Prostate gland (tissue), 2 donors: ENCODE data around the gene TMED9. TPM values are rescaled to one million over a fixed set of nuclear protein-coding genes. Genes with fewer than 3 reads are reported as not detected.

Experiments
- DNase-seq: peaks from one replicate; pipeline ENCODE4 v3.0.0-alpha.2; 2019; ENCODE audit warnings: low spot score
- H3K27ac ChIP-seq, 2 donors: fragments of 200-600 bp; sonication (generic); 2 replicates each; pipeline ENCODE4 v1.5.1; 2017 to 2019
- H3K27me3 ChIP-seq: fragments of 200-600 bp; sonication (generic); replicated peaks from 2 replicates; pipeline ENCODE4 v1.5.1; 2019; ENCODE audit not compliant: insufficient read depth
- H3K36me3 ChIP-seq, 2 donors: fragments of 200-600 bp; sonication (generic); 1 replicate in 1 of 2; 2 replicates in 1 of 2; pipeline versions ENCODE4 v1.5.1 to v1.8.1; 2017 to 2019
- H3K4me1 ChIP-seq: fragments of 200-600 bp; sonication (generic); replicated peaks from 2 replicates; pipeline ENCODE4 v1.5.1; 2019
- H3K4me3 ChIP-seq, 2 donors: fragments of 200-600 bp; sonication (generic); 2 replicates each; pipeline ENCODE4 v1.5.1; 2017 to 2019
- H3K9me3 ChIP-seq: fragments of 200-600 bp; sonication (generic); 2 replicates; pipeline ENCODE4 v1.5.1; 2017
- CTCF ChIP-seq, 4 experiments: fragments of 200-600 bp in 2 of 4; fragments of 450-650 bp in 2 of 4; sonication (generic) in 2 of 4; IDR thresholded peaks; 1 replicate in 3 of 4; 2 replicates in 1 of 4; pipeline ENCODE4 v1.5.1; 2016 to 2019; ENCODE audit warnings: antibody characterized with exemption in 4 of 4, mild to moderate bottlenecking in 2 of 4, moderate library complexity in 2 of 4
- POLR2A ChIP-seq: fragments of 450-650 bp; IDR thresholded peaks from one replicate; pipeline ENCODE4 v1.6.1; 2016; ENCODE audit warnings: antibody characterized with exemption, mild to moderate bottlenecking
- POLR2AphosphoS5 ChIP-seq: sonication (generic); formaldehyde crosslinking; IDR thresholded peaks from one replicate; pipeline ENCODE4 v1.6.1; 2017; ENCODE audit warnings: antibody characterized with exemption
- WGBS: methylation state at CpG from one replicate; pipeline ENCODE4 v1.1.5; 2018; 5-methylcytosine and 5-hydroxymethylcytosine counted together
- intact Hi-C: fragments of 100-400 bp; cut with DNase I; formaldehyde crosslinking; loops from one replicate; pipeline ENCODE4 v1.14.2; 2022
- total RNA-seq, 2 donors: library from RNA; depleted of rRNA; stranded (reverse); fragments of >200 nt; gene quantifications; one replicate each; pipeline ENCODE4 v1.1.0, GENCODE V29; 2016

The TMED9 gene
- total RNA-seq, 2 donors from 2014 or later, result 136 to 176 TPM

DNA sequence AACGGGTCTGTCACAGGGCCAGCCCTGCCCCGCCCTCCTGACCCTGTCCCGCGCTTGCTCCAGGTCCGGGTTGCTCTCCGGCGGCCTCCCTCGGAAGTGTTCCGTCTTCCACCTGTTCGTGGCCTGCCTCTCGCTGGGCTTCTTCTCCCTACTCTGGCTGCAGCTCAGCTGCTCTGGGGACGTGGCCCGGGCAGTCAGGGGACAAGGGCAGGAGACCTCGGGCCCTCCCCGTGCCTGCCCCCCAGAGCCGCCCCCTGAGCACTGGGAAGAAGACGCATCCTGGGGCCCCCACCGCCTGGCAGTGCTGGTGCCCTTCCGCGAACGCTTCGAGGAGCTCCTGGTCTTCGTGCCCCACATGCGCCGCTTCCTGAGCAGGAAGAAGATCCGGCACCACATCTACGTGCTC lies 12.1 kb downstream of the TMED9 start:
- Histone ChIP-seq H3K27ac (no peak overlapping the region), H3K4me3 (no peak overlapping the region), H3K9me3 (no peaks in the 10 kb centered on the region), H3K27me3 (no peaks in the 10 kb centered on the region), H3K36me3 (no peaks in the 10 kb centered on the region), H3K4me1 (peaks cover 2% of the 10 kb centered on the region)
- 93% methylated on average over 26 of the region's 27 CpGs for WGBS
- no peak for DNase-seq
- intact Hi-C loops, result loop anchor here (10.0 kb wide), 2 partner anchors 461 to 551 kb away; partner anchors contain the start of gene NHP2
- TF ChIP-seq POLR2AphosphoS5 (no peak), POLR2A (no peak), CTCF (IDR thresholded peaks at IDR 0.05) (no peak)

- no peak for DNase-seq
- H3K36me3 ChIP-seq, result no peaks in the 10 kb centered on the region
- H3K4me1 ChIP-seq, result peaks cover 2% of the 10 kb centered on the region
- no peaks in the 10 kb centered on the region for H3K9me3 ChIP-seq
- no peaks in the 10 kb centered on the region for H3K27me3 ChIP-seq
- 89% methylated on average over 5 of the region's 5 CpGs for WGBS
- TF ChIP-seq POLR2AphosphoS5, result no peak
- TF ChIP-seq CTCF (IDR thresholded peaks at IDR 0.05), result no peak
- TF ChIP-seq POLR2A, result no peak
- H3K4me3 ChIP-seq, result no peak overlapping the region
- intact Hi-C loops, result loop anchor here (10.0 kb wide), 2 partner anchors 460 to 550 kb away; partner anchors contain the start of gene NHP2
- H3K27ac ChIP-seq, result no peak overlapping the region
These were observed 12.7 kb downstream of the TMED9 start for GRCh38 chr5:177604656-177605055.

GRCh38 chr5:177605078-177605477 lies 13.1 kb downstream of the TMED9 start:
- Histone ChIP-seq H3K4me3 (no peak overlapping the region), H3K36me3 (no peaks in the 10 kb centered on the region), H3K27ac (no peak overlapping the region), H3K27me3 (no peaks in the 10 kb centered on the region), H3K4me1 (peaks cover 2% of the 10 kb centered on the region), H3K9me3 (no peaks in the 10 kb centered on the region)
- TF ChIP-seq POLR2AphosphoS5 (no peak), POLR2A (no peak), CTCF (IDR thresholded peaks at IDR 0.05) (no peak)
- DNase-seq, result no peak
- WGBS, result 91% methylated on average over 5 of the region's 5 CpGs
- intact Hi-C loops, result loop anchor here (10.0 kb wide), 2 partner anchors 460 to 550 kb away; partner anchors contain the start of gene NHP2

GRCh38 chr5:177605667-177606066 lies 13.7 kb downstream of the TMED9 start:
- no peaks in the 10 kb centered on the region for H3K9me3 ChIP-seq
- intact Hi-C loops, result loop anchor here (10.0 kb wide), 2 partner anchors 459 to 549 kb away; partner anchors contain the start of gene NHP2
- no peaks in the 10 kb centered on the region for H3K27me3 ChIP-seq
- no peak overlapping the region for H3K4me3 ChIP-seq
- H3K36me3 ChIP-seq, result no peaks in the 10 kb centered on the region
- no peak overlapping the region for H3K27ac ChIP-seq
- WGBS, result 92% methylated on average over 6 of the region's 6 CpGs
- TF ChIP-seq CTCF (IDR thresholded peaks at IDR 0.05) (no peak), POLR2A (no peak), POLR2AphosphoS5 (no peak)
- H3K4me1 ChIP-seq, result peaks cover 2% of the 10 kb centered on the region
- no peak for DNase-seq
